ENCODE results near the gene NUDT4B. TPM values are rescaled to one million over a fixed set of nuclear protein-coding genes. Genes with fewer than 3 reads are reported as not detected.
"Not testable (repeated sequence)": the region's sequence is repeated elsewhere in the genome, so short reads cannot be mapped to it uniquely, and the experiment has no call there.

Gene NUDT4B
- total RNA-seq, 1 donor from 2014 or later: not detected

GRCh38 chr1:148775263-148775662 is 26.7 kb downstream of the NUDT4B start:
- DNase-seq (ENCODE audit: low spot score); ATAC-seq; intact Hi-C loops (cut with DNase I): not testable (repeated sequence)

DNA sequence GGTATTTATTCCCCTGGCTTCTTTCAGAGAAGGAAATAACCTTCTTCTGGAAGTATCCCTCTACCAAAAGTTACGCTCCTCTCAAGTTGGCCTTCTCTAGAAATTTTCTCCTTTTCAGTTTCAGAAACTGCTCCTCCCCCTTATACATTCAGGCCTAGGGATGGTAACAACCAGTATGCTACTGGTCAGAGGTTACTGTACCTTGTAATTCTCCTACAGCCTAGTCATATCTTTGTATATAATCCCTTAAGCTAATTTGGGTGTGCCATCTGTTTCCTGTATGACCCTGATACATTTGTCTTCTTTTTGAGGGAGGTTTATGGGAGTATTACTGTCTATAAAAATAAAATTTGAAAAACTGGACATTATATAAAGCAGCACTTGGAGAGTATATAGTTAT is 29.1 kb downstream of the NUDT4B start:
- DNase-seq (ENCODE audit: low spot score); ATAC-seq; intact Hi-C loops (cut with DNase I): not testable (repeated sequence)

GRCh38 chr1:148780404-148780803 is 31.8 kb downstream of the NUDT4B start:
- DNase-seq (ENCODE audit: low spot score); ATAC-seq; intact Hi-C loops (cut with DNase I): not testable (repeated sequence)

GRCh38 chr1:148791543-148792099 is 43.0 kb downstream of the NUDT4B start:
- DNase-seq (ENCODE audit: low spot score); intact Hi-C loops (cut with DNase I): not testable (repeated sequence)
- ATAC-seq: peak; percentile 84

DNA sequence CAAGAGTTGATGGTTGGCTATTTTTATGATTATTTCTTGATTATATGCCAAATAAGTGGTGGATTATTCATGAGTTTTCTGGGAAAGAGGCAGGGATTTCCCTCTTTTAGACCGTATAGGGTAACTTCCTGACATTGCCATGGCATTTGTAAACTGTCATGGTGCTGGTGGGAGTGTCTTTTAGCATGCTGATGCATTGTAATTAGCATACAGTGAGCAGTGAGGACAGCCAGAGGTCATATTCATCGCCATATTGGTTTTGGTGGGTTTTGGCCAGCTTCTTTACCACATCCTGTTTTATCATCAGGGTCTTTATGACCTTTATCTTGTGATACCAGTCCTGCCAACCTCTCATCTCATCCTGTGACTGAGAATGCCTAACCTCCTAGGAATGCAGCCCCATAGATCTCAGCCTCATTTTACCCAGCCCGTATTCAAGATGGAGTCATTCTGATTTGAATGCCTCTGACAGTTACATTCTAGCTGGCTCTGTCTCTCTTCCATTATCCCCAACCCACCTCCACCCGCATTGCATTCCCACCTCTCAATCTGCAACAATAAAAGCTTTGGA is 45.3 kb downstream of the NUDT4B start:
- DNase-seq (ENCODE audit: low spot score); ATAC-seq; intact Hi-C loops (cut with DNase I): not testable (repeated sequence)

Other genes with a start within 250 kb of the NUDT4B start
- gene NBPF14, start 152.8 kb upstream of the NUDT4B start, total RNA-seq: 60.5 TPM
- 121 TPM for gene PDE4DIP, start 95.7 kb downstream of the NUDT4B start, total RNA-seq